ENCODE measurements around the gene GATA2. TPM values are rescaled to one million over a fixed set of nuclear protein-coding genes. Genes with fewer than 3 reads are reported as not detected.
A peak's percentile ranks its signal among the peaks of the same experiment; 100 is the strongest.

Gene GATA2
- total RNA-seq, 1 donor from 2014 or later = 68.3 TPM

DNA sequence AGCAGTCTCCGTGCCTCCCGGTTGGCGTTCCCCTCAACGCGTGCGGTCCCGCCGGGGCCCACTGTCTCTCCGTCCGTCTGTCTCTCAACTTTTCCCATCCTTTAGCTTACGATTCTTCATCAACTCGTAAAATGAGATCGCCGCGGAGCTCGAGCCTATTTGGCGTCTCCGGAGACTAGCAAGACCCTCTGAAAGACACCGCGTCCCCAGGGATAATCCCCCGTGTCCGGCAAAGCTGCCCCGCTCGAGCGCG, 3.4 kb downstream of the GATA2 start:
- Histone ChIP-seq H3K27ac (peak overlapping the region; percentile 89), H3K4me3 (peak overlapping the region; percentile 65), H3K4me1 (peaks cover 60% of the 10 kb centered on the region), H3K9me3 (no peaks in the 10 kb centered on the region), H3K27me3 (ENCODE audit: low read depth) (peaks cover 98% of the 10 kb centered on the region), H3K36me3 (no peaks in the 10 kb centered on the region)
- ATAC-seq = no peak
- no peak for DNase-seq
- intact Hi-C loops (cut with DNase I) = no loop called here
- TF ChIP-seq, protein P1, sequence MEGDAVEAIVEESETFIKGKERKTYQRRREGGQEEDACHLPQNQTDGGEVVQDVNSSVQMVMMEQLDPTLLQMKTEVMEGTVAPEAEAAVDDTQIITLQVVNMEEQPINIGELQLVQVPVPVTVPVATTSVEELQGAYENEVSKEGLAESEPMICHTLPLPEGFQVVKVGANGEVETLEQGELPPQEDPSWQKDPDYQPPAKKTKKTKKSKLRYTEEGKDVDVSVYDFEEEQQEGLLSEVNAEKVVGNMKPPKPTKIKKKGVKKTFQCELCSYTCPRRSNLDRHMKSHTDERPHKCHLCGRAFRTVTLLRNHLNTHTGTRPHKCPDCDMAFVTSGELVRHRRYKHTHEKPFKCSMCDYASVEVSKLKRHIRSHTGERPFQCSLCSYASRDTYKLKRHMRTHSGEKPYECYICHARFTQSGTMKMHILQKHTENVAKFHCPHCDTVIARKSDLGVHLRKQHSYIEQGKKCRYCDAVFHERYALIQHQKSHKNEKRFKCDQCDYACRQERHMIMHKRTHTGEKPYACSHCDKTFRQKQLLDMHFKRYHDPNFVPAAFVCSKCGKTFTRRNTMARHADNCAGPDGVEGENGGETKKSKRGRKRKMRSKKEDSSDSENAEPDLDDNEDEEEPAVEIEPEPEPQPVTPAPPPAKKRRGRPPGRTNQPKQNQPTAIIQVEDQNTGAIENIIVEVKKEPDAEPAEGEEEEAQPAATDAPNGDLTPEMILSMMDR (IDR thresholded peaks at IDR 0.05) = no peak

DNA sequence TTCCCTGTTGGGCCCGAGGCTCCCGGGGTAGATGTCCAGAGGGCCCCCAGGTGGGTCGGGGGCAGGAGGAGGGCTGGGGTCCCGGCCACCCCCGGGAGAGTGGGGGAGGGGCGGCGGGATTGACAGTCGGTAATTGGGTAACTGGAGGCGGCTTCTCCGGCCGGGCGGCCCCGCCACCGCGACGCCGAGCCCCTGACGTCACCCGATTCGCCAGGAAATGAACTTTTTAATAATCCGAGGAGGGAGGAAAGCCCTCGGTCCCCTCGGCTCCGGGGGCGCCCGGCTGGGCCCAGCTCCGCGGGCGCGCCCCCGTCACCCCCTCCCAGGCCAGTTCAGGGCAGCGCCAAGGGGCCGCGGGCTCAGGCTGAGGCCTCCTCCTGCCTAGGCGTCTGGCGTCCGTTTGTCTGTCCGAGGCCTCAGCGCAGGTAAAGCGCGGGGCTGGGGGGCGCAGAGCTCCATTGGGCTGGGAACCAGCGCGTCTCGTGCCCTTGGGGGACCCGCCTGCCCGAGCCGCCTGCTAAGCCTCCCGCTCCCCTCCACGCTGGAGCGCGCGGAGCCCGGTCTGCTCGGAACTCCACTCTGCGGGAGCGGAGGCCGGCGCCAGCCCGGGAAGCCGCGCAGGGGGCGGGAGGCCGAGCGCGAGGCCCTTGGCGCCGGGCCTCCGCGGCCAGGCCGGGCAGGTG, 3.9 kb downstream of the GATA2 start:
- peaks cover 60% of the 10 kb centered on the region for H3K4me1 ChIP-seq

DNA sequence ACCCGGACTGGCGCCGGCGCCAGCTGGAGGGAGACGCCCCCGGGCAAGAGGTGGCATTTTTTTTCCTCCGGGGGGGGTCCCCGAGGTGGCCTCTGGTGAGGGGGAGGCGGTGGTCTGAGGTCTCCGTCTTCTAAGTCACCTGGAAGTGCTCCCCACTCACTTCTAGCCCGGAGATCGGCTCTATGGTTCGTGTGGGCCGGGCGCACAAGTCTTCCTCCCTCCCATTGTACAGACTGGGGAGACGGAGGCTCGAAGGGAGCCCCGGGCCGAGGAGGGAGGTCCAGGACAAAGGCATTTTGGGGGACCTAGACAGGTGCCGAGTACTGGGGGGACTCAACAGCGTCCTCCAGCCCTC, 4.4 kb downstream of the GATA2 start:
- Histone ChIP-seq H3K4me3 (peak overlapping the region; percentile 65), H3K4me1 (peaks cover 63% of the 10 kb centered on the region), H3K36me3 (no peaks in the 10 kb centered on the region), H3K9me3 (no peaks in the 10 kb centered on the region), H3K27ac (peak overlapping the region; percentile 89), H3K27me3 (ENCODE audit: low read depth) (peaks cover 100% of the 10 kb centered on the region)
- DNase-seq (no peak), ATAC-seq (no peak)
- intact Hi-C loops (cut with DNase I) = no loop called here
- TF ChIP-seq, protein P1 (IDR thresholded peaks at IDR 0.05) = no peak

More for the DNA sequence above, 3.9 kb downstream of the GATA2 start:
- DNase-seq = no peak
- Histone ChIP-seq H3K27me3 (ENCODE audit: low read depth) (peaks cover 100% of the 10 kb centered on the region), H3K36me3 (no peaks in the 10 kb centered on the region), H3K4me3 (peak overlapping the region; percentile 65), H3K27ac (peak overlapping the region; percentile 89), H3K9me3 (no peaks in the 10 kb centered on the region)
- ATAC-seq = peak; percentile 4 to 48
- TF ChIP-seq, protein P1 (IDR thresholded peaks at IDR 0.05) = no peak
- intact Hi-C loops (cut with DNase I) = no loop called here

DNA sequence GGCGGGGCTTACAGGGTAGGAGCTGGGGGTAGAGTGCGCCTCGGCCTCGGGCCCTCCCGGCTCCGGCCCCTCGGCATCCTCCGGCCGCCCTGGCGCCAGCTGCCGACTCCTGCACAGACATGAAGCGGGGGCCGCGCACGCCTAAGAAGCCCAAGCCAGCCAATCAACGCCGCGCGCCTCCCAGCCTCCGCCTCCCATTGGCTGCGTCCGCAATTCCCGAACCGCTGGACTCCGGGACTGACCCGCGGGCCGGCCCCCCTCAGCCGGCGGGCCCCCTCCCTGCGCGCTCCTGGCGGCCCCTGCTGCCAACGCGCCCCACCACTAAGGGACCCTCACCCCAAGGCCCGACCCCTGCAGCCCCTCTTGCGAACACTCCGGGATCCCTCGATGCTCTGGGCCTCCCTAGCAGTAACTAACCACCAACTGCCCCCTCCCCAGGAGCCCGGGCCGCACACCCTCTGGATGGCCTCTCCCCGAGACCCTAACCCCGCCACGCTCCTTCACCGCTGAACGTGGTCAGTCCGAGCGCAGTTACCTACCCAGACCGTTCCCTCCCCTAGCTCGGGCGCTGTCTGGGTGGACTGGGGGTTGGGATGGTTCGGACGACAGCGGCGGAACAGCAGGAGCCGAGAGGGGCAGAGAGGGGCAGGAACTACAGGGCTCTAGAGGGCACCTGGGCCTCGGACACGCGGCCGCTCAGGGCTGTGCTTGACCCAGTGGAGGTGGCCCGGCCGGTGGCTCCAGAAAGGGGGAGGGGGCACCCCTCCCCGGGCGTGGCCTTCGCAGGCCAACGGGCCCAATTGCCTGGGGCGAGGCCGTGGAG, 5.0 kb downstream of the GATA2 start:
- Histone ChIP-seq H3K4me1 (peaks cover 65% of the 10 kb centered on the region), H3K4me3 (peak overlapping the region; percentile 65), H3K27me3 (ENCODE audit: low read depth) (peaks cover 100% of the 10 kb centered on the region), H3K36me3 (no peaks in the 10 kb centered on the region), H3K9me3 (no peaks in the 10 kb centered on the region), H3K27ac (peak overlapping the region; percentile 89)
- DNase-seq (peak; percentile 77), ATAC-seq (peak; percentile 73 to 77)
- TF ChIP-seq, protein P1 (IDR thresholded peaks at IDR 0.05) = no peak
- intact Hi-C loops (cut with DNase I) = no loop called here

DNA sequence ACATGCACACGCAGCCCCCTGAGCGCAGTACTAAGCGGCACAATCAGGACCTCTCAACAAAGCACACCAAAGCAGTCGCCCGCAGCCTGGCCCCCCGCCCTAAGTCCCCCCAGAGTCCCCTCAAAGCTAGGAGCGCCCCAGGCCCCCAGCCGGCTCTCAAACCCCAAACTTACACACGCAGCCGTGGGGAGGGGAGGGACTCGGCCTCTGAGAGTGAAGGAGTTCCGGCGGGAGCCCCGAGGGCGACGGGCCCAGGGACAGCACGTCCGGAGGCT, 5.5 kb downstream of the GATA2 start:
- Histone ChIP-seq H3K36me3 (no peaks in the 10 kb centered on the region), H3K4me3 (peak overlapping the region; percentile 65), H3K27ac (peak overlapping the region; percentile 89), H3K9me3 (no peaks in the 10 kb centered on the region), H3K27me3 (ENCODE audit: low read depth) (peaks cover 100% of the 10 kb centered on the region), H3K4me1 (peaks cover 60% of the 10 kb centered on the region)
- no peak for ATAC-seq
- no peak for DNase-seq
- intact Hi-C loops (cut with DNase I) = no loop called here
- TF ChIP-seq, protein P1 (IDR thresholded peaks at IDR 0.05) = no peak
